HG03064 (cell line): ENCODE data around the gene TMIGD2.
"Not testable (repeated sequence)": the region's sequence is repeated elsewhere in the genome, so short reads cannot be mapped to it uniquely, and the experiment has no call there.

ENCODE experiments used
- ATAC-seq: cut with Tn5 transposase; IDR thresholded peaks from one replicate; pipeline ENCODE4 v1.9.1; 2021; ENCODE audit warnings: low read depth; ENCODE audit not compliant: unreplicated experiment

Gene TMIGD2, protein sequence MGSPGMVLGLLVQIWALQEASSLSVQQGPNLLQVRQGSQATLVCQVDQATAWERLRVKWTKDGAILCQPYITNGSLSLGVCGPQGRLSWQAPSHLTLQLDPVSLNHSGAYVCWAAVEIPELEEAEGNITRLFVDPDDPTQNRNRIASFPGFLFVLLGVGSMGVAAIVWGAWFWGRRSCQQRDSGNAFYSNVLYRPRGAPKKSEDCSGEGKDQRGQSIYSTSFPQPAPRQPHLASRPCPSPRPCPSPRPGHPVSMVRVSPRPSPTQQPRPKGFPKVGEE

DNA sequence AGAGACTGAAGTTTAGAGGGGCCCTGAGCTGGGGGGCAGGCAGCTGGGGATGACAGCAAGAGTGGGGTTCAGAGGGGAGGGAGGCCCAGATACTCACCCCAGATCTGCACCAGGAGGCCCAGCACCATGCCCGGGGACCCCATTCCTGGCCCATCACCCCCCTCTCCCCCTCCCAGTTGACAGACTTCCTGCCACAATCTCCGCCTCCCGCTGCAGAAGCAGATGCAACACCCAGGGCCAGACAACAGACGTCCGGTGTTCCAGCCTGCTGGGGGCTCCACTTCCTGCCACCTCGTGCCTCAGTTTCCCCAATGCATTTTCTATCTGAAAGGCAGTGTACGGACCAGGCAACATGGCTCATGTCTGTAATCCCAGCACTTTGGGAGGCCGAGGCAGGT is at the start of gene TMIGD2:
Gene TMIGD2 (minus strand): TSS at position 147 of the 398 bp plus-strand sequence. CDS start 4 bp downstream, at position 143.
- ATAC-seq: no peak

DNA sequence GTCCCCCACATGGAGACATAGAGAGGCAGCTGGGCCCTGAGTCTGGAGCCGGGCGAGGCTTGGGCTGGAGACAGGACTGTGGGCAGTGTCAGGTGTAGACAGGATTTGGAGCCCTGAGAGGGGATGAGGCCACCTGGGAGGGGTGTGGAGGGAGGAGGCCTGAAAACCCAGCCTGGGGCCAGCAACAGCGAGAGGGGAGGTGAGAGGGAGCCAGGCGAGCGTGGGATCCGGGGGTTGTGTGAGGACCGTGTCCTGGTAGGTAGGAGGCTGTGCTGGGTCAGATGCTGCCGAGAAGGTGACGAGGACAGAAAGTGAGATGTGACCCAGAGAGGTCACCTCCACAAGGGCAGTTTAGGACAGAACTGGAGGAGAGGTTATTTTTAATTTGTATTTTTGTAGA is 48.5 kb upstream of the TMIGD2 start:
- ATAC-seq: no peak

DNA sequence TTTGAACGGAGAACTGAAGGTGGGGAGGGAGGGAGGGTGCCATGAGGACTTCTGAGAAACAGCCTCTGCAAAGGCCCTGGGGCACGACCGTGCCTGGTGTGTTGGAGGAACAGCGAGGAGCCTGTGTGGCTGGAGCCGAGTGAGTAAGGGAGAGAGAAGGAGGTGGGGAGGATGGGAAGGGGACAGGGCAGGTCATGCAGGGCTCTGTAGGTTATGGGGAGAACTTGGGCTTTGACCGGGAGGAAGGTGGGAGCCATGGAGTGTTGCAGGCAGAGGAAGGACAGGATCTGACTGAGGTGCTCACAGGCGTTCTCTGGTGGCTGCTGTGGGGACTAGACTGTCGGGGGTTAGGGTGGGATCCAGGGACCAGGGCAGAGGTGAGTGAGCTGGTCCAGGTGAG is 47.9 kb upstream of the TMIGD2 start:
- no peak for ATAC-seq

DNA sequence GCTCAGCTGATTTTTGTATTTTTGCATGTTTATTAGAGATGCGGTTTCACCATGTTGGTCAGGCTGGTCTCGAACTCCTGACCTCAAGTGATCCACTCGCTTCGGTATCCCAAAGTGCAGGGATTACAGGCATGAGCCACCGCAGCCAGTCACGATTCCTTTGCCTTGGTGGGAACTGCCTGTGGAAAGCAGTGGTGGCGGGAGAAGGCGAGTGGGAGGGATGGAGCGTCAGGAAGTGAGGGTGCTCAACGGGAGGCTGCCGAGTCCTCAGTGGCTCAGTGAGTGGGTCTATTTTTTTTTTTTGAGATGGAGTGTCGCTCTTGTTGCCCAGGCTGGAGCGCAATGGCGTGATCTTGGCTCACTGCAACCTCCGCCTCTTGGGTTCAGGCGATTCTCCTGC is 47.0 kb upstream of the TMIGD2 start:
- ATAC-seq: not testable (repeated sequence)

DNA sequence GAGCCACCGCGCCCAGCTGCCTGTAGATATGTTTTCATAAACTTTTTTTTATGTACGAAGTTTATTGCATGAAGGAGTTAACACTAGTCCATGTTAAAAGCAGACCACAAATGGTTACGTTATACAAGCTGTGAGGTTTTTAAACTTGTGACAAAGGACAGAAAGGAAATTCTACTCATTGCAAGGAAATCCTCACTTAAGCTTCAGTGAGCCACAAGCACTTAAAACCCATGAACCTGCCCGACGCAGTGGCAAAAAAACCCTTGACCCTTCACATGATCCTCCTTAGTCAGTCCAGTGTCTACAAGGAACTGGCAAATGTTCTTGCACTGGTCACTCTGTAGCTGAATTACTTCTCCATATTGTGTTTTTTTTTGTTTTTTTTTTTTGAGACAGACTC is 45.3 kb upstream of the TMIGD2 start:
- no peak for ATAC-seq

DNA sequence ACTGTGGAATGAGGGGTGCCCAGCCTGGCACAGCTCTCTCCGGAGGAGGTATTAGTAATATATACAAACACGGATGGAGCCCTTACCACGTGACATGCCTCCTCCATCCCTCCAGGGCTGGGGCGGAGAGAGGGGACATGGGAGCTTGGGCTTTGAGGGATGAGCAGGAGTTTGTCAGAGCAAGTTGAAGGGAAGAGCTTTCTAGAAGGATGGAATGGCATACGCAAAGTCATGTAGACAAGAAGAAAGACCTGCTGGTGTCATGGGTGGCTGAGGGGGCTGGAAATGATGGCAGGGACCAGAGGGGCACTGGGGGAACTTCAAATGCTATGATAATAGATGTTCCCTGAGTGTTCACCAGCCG is 43.8 kb upstream of the TMIGD2 start:
- no peak for ATAC-seq

DNA sequence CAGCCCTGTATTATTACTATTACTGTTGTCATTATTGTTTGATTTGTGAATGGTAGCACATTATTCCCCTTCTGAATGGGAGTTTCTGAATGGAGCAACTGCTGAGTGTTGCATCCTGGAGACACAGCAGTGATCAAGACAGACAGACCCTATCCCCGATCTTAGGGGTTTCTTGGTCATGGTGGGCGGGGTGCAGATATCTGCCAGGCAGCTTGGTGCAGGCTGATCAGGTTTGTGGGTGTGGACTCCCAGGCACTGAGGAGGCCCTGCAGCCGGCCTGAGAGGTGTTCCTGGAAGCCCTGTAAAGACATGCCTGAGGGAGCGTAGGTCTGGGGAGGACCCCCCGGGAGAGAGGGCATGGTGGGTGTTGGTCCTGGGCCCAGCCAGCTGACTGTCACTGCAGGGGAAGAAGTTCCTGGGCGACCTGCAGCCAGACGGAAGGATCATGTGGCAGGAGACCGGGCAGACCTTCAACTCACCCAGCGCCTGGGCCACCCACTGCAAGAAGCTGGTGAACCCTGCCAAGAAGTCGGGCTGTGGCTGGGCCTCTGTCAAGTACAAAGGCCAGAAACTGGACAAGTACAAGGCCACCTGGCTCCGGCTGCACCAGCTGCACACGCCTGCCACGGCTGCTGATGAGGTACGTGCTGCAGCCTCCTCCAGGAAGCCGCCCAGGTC is 43.3 kb upstream of the TMIGD2 start:
- ATAC-seq: no peak

DNA sequence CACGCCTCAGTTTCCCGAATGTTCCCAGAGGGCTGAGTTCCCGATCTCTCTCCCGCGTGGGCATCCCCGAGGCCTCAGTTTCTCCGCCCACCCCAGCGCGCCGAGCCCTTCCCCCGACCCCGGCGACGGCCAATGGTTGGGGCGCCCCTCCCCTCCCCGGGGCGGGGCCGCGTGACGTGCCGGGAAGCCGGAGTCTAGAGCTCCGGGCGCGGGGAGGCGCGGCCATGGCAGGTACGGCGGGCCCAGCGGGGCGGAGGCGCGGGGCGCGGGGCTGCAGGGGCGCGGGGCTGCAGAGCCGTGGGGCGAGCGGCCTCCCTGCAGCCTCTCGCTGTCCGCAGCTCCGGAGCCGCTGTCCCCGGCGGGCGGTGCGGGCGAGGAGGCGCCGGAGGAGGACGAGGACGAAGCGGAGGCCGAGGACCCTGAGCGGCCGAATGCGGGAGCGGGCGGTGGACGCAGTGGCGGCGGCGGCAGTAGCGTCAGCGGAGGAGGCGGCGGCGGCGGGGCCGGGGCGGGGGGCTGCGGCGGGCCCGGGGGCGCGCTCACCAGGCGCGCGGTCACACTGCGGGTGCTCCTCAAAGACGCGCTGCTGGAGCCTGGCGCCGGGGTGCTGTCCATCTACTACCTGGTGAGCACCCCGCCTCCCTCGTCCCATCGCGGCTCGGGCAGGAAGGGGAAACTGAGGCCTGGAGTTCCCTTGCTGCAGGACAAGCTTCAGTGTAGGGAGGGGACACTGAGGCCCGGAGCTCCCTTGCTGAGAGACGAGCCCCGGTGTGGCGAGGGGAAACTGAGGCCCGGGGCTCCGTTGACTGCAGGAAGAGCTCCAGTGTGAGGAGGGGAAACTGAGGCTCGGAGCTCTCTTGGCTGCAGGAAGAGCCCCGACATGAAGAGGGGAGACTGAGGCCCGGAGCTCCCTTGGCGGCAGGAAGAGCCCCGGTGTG is 41.5 kb upstream of the TMIGD2 start, which contains the start of gene MPND:
Gene MPND (plus strand): TSS at position 193 of the 938 bp plus-strand sequence. CDS start 32 bp downstream, at position 225.
- ATAC-seq: peak; percentile 55

DNA sequence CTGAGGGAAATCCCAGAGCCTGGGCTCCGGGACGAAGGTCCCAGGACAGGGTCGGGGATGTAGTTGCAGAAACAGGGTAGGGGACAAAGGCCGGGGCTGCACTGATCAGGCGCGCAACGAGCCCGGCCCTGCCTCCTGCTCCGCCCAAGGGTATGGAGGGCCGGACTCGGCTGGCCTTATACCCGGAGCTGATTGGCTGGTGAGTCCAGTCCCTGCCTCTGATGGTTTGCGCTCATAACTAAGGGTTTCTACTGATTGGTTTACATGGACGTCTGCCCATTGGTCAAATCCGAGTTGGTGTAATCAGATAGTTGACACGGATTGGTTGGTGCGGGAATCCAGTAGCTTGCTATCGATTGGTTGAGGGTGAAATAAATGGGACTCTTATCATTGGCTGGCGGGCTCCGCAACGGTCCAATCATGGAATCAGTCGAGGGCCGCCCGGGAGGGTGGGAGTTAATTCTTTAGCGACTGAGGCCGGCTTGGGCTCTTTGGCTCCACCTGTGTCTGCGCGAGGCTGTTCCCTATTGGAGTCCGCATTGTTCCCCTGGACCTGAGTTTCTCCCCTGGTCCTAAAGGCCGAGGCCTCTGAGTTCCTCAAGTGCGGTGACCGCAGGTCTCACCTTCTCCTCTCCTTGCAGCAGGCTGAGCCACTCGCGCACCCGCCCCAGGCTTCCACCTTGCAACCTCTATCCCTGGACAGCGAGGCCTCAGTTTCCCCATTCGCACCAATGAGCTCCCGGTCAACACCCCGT is 40.6 kb upstream of the TMIGD2 start:
- peak; percentile 76 for ATAC-seq

DNA sequence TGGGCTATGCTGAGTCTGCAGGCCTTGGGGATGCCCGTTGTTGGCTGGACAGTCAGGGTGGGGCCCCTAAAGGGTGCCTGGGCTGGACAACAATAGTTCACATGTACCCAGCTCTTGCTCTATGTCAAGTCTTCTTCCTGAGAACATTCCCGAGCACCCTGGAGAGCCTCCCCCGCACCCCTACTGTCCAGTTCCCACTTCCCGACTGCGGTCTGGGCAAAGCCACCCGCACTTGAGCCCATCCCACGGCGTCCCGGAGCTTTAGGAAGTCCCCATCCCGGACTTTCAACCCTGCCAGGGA is 40.1 kb upstream of the TMIGD2 start:
- no peak for ATAC-seq

DNA sequence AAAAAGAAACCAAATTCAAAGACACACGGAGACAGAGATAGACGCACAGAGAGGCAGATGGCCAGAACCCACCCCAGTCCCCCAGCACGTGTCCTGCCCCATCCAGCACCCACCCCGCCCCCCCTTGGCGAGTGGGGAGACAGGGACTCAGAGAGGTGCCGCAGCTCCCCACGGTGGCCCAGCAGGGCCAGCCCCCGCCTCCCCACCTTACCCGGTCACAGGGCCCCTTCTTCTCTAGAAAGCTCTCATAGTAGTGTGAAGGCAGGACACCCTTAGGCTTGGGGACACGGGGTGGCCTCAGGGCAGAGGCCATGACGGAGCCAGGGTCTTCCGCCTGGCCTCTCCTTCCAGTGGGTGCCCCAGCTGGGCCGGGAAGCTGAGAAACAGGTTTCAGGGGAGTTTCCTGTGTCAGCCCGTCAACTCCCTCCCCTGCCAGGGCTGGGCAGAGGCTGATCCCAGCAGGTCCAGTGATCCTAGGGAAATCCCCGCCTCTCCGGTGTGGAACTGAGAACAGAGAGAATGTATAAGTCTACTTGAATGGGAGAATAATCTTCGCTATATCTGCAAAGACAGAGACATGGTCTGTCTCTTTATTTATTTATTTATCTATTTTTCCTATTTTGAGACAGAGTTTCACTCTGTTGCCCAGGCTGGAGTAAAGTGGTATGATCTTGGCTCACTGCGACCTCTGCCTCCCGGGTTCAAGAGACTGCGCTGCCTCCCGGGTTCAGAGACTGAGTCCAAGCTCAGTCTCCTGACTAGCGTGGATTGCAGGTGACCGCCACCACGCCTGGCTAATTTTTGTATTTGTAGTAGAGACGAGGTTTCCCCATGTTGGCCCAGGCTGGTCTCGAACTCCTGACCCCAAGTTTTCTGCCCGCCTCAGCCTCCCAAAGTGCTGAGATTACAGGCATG is 36.5 kb upstream of the TMIGD2 start, which contains the start of gene STAP2:
Gene STAP2 (minus strand): TSS at position 387 of the 915 bp plus-strand sequence. CDS start 74 bp downstream, at position 313.
- ATAC-seq: no peak

DNA sequence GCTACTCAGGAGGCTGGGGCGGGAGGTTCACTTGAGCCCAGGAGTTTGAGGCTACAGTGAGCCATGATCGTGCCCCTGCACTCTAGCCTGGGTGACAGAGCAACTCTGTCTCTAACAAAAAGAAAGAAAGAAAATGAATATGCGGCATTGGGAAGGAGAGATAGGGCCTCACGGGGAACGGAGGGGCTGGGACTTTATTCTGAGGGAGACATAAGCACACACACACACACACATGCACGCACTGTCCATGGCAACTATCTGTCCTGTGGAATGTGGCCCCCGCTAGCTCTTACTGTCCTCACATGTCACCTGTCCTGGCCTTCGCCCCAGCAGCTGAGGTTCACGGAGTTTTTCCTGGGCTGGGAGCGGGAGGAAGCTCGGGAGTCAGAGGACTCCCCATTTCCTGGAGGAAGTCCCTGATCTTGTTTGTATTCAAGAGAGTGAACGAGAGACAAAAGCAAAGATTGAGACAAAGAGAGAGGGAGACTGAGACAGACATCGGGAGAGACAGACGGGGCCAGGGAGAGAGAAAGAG is 35.8 kb upstream of the TMIGD2 start:
- no peak for ATAC-seq

DNA sequence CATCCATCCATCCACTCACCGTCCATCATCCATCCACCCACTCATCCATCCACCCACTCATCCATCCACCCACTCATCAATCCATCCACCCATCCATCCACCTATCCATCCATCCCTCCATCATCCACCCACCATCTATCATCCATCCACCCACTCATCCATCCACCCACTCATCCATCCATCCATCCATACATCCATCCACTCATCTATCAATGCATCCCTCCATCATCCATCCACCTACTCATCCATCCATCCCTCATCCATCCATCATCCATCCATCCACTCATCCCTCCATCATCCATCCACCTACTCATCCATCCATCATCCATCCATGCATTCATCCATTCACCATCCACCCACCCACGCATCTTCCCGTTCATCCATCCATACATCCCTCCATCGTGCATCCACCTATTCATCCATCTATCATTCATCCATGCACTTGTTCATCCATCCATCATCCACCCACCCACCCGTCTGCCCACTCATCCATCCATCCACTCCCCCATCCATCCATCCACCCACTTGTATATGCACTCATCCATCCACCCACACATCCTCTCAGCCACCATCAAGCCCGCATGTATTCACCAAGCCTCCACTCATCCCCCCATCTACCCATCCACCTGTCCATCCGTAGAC is 32.9 kb upstream of the TMIGD2 start:
- no peak for ATAC-seq

DNA sequence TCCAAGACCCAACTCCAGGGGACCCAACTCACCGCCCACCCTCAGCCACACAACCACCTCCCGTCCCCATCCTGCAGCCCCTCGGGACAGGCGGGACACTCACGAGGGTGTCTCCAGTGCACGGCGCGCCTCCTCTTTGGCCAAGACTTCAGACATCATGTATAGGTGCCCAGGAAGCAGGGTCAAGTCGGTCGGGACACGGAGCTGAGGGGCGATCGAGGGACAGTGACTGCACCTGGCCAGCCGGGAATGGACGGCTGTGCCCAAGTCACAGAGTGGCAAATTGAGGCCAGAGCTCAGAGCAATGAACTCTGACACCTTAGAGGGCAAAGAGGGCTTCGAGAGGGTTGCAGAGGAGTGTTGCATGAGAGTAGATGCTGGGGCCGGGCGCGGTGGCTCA is 27.7 kb upstream of the TMIGD2 start:
- no peak for ATAC-seq

DNA sequence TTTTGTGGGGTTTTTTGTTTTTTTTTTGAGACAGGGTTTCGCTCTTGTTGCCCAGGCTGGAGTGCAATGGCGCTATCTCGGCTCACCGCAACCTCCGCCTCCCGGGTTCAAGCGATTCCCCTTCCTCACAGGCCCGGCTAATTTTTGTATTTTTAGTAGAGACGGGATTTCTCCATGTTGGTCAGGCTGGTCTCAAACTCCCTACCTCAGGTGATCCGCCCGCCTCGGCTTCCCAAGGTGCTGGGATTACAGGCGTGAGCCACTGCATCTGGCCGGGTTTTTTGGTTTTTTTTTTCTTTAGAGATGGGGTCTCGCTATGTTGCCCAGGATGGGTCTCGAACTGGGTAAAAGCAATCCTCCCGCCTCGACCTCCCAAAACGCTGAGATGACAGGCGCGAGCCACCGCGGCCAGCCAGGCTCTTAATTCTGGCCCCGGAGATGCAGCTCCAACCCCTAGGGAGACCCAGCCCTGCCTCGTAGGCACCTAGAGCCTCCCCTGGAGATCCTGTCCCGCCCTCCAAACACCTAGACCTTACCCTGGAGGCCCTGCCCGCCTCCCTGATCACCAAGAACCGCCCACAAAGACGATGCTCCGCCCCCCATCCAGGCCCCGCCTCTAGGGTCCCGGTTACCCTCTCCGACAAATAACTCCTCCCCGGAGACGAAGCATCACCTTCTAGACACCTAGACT is 26.9 kb upstream of the TMIGD2 start:
- not testable (repeated sequence) for ATAC-seq

DNA sequence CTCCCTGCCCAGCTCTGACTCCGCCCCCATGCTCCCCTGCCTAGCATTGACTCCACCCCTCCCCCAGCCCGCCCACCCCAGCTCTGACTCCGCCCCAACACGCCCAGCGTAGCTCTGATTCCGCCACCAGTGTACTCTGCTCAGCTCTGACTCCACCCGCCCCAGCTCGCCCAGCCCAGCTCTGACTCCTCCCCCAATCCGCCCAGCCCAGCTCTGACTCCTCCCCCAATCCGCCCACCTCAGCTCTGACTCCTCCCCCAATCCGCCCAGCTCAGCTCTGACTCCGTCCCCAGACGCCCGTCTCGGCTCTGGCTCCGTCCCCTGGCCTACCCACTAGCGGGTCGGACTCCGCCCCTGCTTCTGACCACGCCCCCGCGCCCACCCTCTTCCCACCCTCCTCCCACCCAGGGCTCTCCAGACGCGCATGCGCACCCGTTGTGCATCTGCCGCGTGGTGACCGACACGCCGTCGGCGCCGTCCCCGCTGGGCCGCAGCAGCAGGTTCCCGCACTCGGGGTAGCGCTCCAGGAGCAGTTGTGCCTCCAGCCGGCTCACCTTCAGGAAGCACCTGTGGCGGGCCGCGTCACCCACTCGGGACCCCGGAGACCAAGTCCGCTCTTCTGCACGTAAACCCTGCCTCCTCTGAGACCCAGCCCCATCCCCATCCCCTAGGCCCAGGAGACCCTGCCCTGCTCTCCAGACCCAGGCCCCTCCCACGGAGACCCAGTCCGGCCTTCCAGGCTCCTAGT is 26.2 kb upstream of the TMIGD2 start:
- ATAC-seq: peak; percentile 65

DNA sequence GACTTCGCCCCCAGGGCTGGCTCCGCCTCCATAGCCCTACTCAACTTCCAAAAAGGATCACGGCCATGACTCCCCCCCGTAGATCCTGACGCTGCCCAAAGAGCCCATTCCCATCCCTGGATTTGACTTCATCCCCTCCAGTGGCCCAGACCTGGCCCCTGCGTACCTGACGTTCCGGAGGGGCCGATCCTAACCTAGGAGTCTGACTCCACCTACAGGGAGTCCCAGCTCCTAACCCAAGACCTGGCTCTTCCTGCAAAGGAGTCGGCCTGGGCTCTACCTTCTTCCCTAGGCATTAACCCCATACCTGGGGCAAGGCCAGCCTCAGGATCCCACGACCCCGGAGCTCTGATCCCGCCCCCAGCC is 25.7 kb upstream of the TMIGD2 start:
- ATAC-seq: no peak
